Activated CD8-positive, alpha-beta memory T cell treated with anti-CD3 and anti-CD28 coated beads for 1 hour (primary cell): ENCODE data around the gene USP34.
"Not testable (repeated sequence)": the region's sequence is repeated elsewhere in the genome, so short reads cannot be mapped to it uniquely, and the experiment has no call there.

Experiments used
- DNase-seq, 2 donors: peaks; one replicate each; pipeline ENCODE4 v3.0.0-alpha.2; 2020; ENCODE audit warnings: low read depth in 1 of 2; ENCODE audit errors: extremely low read depth in 1 of 2

Gene USP34

DNA sequence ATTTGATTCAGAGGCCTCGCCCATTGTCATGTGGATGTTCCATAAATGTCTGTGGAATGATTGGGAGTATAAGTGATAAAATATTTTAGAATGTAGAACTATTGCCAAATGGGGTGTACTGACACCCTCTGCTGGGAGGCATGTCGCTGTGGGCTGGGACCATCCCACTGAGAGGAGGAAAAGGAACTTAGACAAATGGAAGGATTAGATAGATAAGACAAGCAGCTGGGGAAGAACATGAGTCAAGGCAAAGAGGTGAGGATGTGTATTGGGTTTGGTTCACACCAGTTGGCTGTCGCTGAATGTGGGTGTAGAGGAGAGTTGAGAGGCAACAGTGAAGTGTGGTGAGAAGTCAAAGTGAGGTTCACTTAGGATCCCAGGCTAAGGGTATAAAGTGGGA, 304.9 kb downstream of the USP34 start:
- DNase-seq, result no peak

- not testable (repeated sequence) for DNase-seq
Observed at GRCh38 chr2:61165082-61165481, 305.8 kb downstream of the USP34 start.

DNA sequence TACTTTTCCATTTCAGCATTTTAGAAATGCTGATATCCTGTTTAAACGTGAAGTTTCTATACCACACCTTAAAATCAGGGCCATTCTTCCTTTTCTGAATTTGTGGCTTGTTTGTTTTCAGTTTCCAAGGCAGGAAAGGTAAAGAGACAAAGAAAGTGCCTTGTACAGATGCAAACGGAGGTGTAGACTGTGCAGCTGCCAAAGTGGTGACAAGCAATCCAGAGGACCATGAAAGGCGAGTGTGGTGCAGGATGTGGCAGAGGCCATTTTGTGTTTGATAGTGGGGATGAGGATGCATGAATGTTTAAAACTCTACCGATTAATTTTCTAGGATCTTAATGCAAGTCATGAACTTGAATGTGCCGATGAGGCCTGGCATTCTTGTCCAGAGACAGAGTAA, 308.2 kb downstream of the USP34 start:
- no peak for DNase-seq

GRCh38 chr2:61161888-61162287, 309.0 kb downstream of the USP34 start, which contains the start of gene C2orf74:
Gene C2orf74, plus strand, starts transcription at chr2:61162188. Its CDS starts 327 bp downstream, at chr2:61162515.
- no peak for DNase-seq

DNA sequence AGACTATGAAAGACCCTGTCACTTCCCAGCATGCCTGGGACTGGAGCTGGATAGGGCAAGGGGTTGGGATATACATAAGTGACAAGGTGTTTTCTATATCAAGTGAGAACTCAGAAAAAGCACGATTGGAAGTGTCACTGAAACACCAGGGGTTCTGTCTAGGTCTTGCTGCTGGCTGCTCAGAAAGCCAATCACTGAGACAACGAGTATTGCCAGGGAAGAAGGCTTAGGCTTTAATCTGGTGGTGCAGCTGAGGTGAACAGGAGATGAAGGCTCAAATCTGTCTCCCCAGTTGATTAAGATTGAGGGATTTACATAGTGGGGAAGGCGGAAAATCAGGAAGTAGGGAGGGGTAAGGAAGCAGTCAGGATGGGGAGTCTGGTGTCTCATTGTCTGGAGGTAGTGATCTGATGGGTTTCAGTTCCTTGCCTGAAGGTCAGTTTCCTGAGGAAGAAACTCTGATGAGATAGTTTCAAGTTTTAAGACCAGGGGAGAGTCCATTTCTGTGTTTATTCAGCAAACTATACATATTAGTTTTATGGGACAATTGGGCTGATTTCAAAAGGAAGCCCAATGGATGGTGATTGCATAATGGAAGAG, 312.4 kb downstream of the USP34 start:
- no peak for DNase-seq

DNA sequence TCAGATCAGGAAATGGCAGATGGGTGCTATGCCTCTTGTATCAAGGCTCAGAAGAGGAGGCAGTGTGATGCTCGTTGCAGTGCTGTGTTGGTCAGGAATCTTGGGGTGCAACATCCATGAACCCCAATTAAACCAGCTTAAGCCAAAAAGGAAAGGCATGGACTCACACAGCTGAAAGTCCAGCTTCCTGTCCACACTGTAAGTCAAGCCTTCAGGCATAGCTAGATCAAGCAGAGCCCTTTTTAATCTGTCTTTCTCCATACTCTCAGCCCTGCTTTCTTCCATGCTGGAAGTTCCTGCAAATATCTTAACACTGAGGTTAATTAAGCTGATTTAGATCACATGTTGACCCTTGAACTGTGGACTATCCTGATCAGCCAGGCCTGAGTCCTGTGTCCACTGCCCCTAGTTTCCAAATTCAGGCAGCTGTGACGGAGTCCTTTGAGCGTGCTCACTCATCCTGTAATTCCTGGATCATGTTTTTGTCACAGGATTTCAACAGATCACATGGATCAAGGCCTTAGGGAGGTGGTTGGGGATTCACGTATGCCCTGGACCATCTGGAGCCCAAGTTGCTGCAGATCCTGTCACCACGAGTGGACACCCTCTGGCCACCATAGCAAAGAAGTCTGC, 313.4 kb downstream of the USP34 start:
- no peak for DNase-seq

DNA sequence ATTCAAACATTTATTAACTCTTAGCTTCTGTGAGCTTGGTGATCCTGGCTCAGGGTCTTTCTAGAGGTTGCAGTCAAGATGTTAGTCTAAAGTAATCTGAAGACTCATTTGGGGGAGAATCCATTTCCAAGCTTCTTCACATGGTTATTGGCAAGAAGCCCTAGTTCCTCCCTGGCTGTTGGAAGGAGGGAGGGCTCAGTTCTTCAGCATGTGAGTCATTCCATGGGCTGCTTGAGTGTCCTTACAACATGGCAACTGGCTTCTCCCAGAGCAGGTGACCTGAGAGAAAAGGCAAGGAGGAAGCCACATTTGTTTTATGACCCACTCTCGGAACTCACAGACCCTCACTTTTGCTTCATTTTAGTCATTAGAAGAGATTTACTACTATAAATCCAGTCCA, 319.5 kb downstream of the USP34 start:
- no peak for DNase-seq

- no peak for DNase-seq
Observed at GRCh38 chr2:61149074-61149473, 321.8 kb downstream of the USP34 start.

DNA sequence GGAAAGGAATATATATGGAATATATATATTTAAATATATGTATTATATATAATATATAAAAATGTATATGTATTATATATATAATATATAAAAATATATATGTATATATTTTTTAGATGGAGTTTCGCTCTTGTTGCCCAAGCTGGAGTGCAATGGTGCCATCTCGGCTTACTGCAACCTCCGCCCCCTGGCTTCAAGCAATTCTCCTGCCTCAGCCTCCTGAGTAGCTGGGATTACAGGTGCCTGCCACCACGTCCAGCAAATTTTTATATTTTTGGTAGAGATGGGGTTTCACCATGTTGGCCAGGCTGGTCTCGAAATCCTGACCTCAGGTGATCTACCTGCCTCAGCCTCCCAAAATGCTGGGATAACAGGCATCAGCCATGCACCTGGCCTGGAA, 322.8 kb downstream of the USP34 start:
- not testable (repeated sequence) for DNase-seq

DNA sequence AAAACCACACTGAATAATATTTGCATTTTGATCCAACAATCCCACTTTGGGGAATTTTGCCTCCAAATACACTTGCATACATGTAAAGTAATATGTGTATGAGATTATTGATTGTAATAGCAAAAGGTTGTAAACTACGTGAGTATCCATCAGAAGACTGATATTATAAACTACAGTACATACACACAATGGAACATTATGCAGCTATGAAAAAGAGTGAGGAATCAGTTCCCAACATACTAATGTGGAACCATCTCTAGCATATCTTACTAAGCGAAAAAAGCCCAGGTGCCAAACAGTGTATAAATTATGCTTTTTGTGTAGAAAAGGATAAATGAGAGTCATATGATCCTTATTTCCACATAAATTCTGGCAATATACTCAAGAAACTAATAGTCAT, 324.9 kb downstream of the USP34 start:
- no peak for DNase-seq

- peak; percentile 84 to 89 for DNase-seq
Observed at GRCh38 chr2:61144697-61145268, 326.1 kb downstream of the USP34 start.

GRCh38 chr2:61141151-61141550, 329.7 kb downstream of the USP34 start:
- DNase-seq, result no peak

GRCh38 chr2:61138859-61139258, 332.0 kb downstream of the USP34 start:
- DNase-seq, result no peak
